GM12878 (cell line): Measurements from ENCODE around the gene CAPN9.

Experiments used
- ATF2 ChIP-seq: IDR thresholded peaks from 2 replicates; pipeline ENCODE4 v1.6.1; 2012; ENCODE audit warnings: low read length, inconsistent platforms
- CEBPB ChIP-seq, 2 experiments: fragments of 150-350 bp in 1 of 2; IDR thresholded peaks; 2 replicates each; pipeline ENCODE4 v1.6.1; 2012 to 2014; ENCODE audit warnings: low read depth in 2 of 2, low read length in 2 of 2, borderline replicate concordance in 1 of 2, inconsistent platforms in 1 of 2
- CHD2 ChIP-seq: IDR thresholded peaks from 2 replicates; pipeline ENCODE4 v1.6.1; 2011; ENCODE audit warnings: low read depth, low read length, improper control_type of control experiment, borderline replicate concordance
- CTCF ChIP-seq, 3 experiments: IDR thresholded peaks in 2 of 3; conservative IDR thresholded peaks in 1 of 3; 2 replicates each; pipeline ENCODE4 v1.5.1; 2011; ENCODE audit warnings: low read depth in 3 of 3, low read length in 3 of 3, mild to moderate bottlenecking in 3 of 3, control low read depth in 2 of 3, moderate library complexity in 2 of 3, inconsistent platforms in 1 of 3, mixed read lengths in 1 of 3; ENCODE audit not compliant: control insufficient read depth in 2 of 3, insufficient read depth in 1 of 3; ENCODE audit errors: extremely low read depth in 1 of 3
- MAX ChIP-seq: IDR thresholded peaks from 2 replicates; pipeline ENCODE4 v1.6.1; 2012; ENCODE audit warnings: low read depth, low read length, improper control_type of control experiment
- NR2C2 ChIP-seq: IDR thresholded peaks from 2 replicates; pipeline ENCODE4 v1.6.1; 2011; ENCODE audit warnings: borderline replicate concordance, low read depth; ENCODE audit not compliant: control insufficient read depth, insufficient read length
- PBX3 ChIP-seq: IDR thresholded peaks from 2 replicates; pipeline ENCODE4 v1.6.1; 2011; ENCODE audit warnings: mild to moderate bottlenecking, low read depth, low read length, moderate library complexity; ENCODE audit not compliant: insufficient replicate concordance
- POLR2A ChIP-seq: IDR thresholded peaks from 2 replicates; pipeline ENCODE4 v1.6.1; 2011; ENCODE audit warnings: low read depth, mild to moderate bottlenecking, low read length
- SMC3 ChIP-seq: IDR thresholded peaks from 2 replicates; pipeline ENCODE4 v1.6.1; 2011; ENCODE audit warnings: low read length, improper control_type of control experiment, borderline replicate concordance
- USF1 ChIP-seq: IDR thresholded peaks from 2 replicates; pipeline ENCODE4 v1.6.1; 2011; ENCODE audit warnings: borderline replicate concordance, low read depth, mild to moderate bottlenecking, moderate library complexity, mixed read lengths, low read length; ENCODE audit not compliant: insufficient read depth; ENCODE audit errors: extremely low read length
- TF ChIP-seq, protein P1 (sequence below): IDR thresholded peaks from 2 replicates; pipeline ENCODE4 v1.6.1; 2012; ENCODE audit warnings: mild to moderate bottlenecking, low read depth, low read length
- TF ChIP-seq, protein P2 (sequence below): fragments of 450-650 bp; IDR thresholded peaks from 2 replicates; pipeline ENCODE4 v1.6.1; 2017; ENCODE audit warnings: mild to moderate bottlenecking, moderate library complexity

DNA sequence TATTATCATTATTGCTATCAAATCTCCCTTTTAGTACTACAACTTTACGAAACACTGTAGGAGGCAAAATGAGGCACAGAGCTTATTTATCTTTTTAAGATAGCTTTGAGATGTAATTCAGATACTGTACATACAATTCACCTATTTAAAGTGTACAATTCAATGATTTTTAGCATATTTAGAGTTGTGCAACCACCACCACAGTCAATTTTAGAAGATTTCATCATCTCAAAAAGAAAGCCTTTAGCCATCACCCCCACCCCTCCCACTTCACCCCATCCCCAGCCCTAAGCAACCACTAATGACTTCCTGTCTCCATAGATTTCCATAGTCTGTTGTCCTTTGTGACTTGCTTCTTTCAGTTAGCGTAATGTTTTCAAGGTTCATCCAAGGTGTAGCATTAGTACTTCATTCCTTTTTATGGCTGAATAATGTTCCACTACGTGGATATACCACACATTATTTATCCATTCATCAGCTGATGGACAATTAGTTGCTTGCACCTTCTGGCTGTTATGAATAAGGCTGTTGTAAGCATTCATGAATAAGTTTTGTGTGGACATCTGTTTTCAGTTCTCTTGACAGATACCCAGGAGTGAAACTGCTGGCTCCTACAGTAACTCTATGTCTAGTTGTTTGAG lies 9.4 kb upstream of the CAPN9 start:
- TF ChIP-seq SMC3 (no peak), USF1 (no peak), CHD2 (no peak), CTCF (IDR thresholded peaks at IDR 0.05 in 2 of 3, conservative IDR thresholded peaks at IDR 0.05 in 1 of 3; ENCODE audit: control insufficient read depth in 2 of 3, extremely low read depth in 1 of 3, insufficient read depth in 1 of 3, low read depth in 3 of 3, low read length in 3 of 3) (no peak), CEBPB (IDR thresholded peaks at IDR 0.05; ENCODE audit: borderline replicate concordance in 1 of 2, low read depth in 2 of 2, low read length in 2 of 2) (no peak), NR2C2 (no peak), MAX (no peak), POLR2A (no peak), ATF2 (no peak), PBX3 (no peak)
- TF ChIP-seq, protein P1, sequence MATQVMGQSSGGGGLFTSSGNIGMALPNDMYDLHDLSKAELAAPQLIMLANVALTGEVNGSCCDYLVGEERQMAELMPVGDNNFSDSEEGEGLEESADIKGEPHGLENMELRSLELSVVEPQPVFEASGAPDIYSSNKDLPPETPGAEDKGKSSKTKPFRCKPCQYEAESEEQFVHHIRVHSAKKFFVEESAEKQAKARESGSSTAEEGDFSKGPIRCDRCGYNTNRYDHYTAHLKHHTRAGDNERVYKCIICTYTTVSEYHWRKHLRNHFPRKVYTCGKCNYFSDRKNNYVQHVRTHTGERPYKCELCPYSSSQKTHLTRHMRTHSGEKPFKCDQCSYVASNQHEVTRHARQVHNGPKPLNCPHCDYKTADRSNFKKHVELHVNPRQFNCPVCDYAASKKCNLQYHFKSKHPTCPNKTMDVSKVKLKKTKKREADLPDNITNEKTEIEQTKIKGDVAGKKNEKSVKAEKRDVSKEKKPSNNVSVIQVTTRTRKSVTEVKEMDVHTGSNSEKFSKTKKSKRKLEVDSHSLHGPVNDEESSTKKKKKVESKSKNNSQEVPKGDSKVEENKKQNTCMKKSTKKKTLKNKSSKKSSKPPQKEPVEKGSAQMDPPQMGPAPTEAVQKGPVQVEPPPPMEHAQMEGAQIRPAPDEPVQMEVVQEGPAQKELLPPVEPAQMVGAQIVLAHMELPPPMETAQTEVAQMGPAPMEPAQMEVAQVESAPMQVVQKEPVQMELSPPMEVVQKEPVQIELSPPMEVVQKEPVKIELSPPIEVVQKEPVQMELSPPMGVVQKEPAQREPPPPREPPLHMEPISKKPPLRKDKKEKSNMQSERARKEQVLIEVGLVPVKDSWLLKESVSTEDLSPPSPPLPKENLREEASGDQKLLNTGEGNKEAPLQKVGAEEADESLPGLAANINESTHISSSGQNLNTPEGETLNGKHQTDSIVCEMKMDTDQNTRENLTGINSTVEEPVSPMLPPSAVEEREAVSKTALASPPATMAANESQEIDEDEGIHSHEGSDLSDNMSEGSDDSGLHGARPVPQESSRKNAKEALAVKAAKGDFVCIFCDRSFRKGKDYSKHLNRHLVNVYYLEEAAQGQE: no peak
- TF ChIP-seq, protein P2, sequence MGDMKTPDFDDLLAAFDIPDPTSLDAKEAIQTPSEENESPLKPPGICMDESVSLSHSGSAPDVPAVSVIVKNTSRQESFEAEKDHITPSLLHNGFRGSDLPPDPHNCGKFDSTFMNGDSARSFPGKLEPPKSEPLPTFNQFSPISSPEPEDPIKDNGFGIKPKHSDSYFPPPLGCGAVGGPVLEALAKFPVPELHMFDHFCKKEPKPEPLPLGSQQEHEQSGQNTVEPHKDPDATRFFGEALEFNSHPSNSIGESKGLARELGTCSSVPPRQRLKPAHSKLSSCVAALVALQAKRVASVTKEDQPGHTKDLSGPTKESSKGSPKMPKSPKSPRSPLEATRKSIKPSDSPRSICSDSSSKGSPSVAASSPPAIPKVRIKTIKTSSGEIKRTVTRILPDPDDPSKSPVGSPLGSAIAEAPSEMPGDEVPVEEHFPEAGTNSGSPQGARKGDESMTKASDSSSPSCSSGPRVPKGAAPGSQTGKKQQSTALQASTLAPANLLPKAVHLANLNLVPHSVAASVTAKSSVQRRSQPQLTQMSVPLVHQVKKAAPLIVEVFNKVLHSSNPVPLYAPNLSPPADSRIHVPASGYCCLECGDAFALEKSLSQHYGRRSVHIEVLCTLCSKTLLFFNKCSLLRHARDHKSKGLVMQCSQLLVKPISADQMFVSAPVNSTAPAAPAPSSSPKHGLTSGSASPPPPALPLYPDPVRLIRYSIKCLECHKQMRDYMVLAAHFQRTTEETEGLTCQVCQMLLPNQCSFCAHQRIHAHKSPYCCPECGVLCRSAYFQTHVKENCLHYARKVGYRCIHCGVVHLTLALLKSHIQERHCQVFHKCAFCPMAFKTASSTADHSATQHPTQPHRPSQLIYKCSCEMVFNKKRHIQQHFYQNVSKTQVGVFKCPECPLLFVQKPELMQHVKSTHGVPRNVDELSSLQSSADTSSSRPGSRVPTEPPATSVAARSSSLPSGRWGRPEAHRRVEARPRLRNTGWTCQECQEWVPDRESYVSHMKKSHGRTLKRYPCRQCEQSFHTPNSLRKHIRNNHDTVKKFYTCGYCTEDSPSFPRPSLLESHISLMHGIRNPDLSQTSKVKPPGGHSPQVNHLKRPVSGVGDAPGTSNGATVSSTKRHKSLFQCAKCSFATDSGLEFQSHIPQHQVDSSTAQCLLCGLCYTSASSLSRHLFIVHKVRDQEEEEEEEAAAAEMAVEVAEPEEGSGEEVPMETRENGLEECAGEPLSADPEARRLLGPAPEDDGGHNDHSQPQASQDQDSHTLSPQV: no peak
